GM12865 (cell line): Measurements from ENCODE around the gene TLR8.
"Not testable (repeated sequence)": the region's sequence is repeated elsewhere in the genome, so short reads cannot be mapped to it uniquely, and the experiment has no call there.

ENCODE experiments used
- DNase-seq: peaks from one replicate; pipeline ENCODE4 v3.0.0; 2010; ENCODE audit warnings: low read depth
- H3K4me3 ChIP-seq: 2 replicates; pipeline ENCODE4 v1.5.1; 2011; ENCODE audit warnings: mild to moderate bottlenecking, low read depth, low read length, control low read depth
- CTCF ChIP-seq: IDR thresholded peaks from 2 replicates; pipeline ENCODE4 v1.5.1; 2011; ENCODE audit warnings: low read length, control low read depth, low read depth, inconsistent platforms; ENCODE audit not compliant: insufficient read depth; ENCODE audit errors: missing control alignments

The TLR8 gene

GRCh38 chrX:12922599-12922919, 16.1 kb downstream of the TLR8 start:
- TF ChIP-seq CTCF: no peak
- no peak for DNase-seq
- no peak overlapping the region for H3K4me3 ChIP-seq

DNA sequence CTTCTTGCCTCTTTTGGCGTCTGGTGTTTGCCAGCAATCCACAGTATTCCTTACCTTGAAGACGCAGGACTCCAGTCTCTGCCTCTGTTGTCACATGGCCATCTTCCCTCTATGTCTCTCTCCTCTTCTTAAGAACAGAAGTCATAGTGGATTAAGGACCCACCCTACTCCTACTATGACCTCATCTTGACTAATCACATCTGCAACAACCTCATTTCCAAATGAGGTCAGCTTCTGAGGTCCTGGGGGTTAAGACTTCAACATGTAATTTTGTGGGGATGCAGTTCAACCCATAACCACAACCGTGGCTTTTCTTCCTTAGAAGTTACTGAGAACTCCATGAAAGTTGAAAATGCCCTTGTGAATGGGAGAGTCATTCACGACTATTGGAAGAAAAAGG, 23.3 kb downstream of the TLR8 start:
- no peak for TF ChIP-seq CTCF
- DNase-seq: no peak
- H3K4me3 ChIP-seq: no peak overlapping the region

DNA sequence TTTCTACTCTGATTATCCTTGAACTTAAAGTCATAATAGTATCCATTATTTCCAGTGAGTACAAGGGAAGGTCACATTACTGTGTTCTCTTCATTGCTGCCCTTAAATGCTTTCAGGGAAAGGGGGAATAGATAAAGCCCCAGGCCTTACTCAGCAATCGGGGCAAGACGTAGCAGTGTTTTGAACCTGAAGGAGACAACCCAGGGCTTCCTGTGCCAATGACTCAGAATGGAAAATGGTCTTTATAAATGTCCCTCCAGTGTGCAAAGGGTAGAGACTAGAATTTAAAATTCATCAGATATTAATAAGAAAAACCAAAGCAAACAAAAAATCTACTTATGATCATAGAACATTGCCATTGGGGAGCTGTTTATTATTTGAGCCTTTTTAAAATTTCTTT, 23.7 kb downstream of the TLR8 start:
- no peak for TF ChIP-seq CTCF
- DNase-seq: no peak
- no peak overlapping the region for H3K4me3 ChIP-seq

- no peak for TF ChIP-seq CTCF
- no peak overlapping the region for H3K4me3 ChIP-seq
- no peak for DNase-seq
Observed at GRCh38 chrX:12932244-12932643, 25.8 kb downstream of the TLR8 start.

DNA sequence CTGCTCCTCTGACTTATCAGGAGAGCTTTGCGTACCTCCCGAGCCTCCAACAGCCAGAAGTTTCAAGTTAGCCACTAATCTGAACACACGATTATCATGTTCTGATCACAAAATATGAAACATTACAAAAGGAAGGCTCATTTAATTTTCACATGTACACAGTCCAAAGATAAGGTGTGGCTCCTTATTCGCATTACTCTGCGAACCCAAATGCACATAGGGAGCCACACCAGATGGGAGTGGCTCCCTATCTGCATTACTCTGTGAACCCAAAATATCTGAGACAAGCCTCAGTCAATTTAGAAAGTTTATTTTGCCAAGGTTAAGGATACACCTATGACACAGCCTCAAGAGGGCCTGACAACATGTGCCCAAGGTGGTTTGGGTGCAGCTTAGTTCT, 28.4 kb downstream of the TLR8 start:
- H3K4me3 ChIP-seq: no peak overlapping the region
- no peak for TF ChIP-seq CTCF
- no peak for DNase-seq

GRCh38 chrX:12936947-12937346, 30.5 kb downstream of the TLR8 start:
- no peak for DNase-seq
- no peak overlapping the region for H3K4me3 ChIP-seq
- no peak for TF ChIP-seq CTCF

GRCh38 chrX:12940471-12940870, 34.1 kb downstream of the TLR8 start:
- H3K4me3 ChIP-seq, DNase-seq: not testable (repeated sequence)

DNA sequence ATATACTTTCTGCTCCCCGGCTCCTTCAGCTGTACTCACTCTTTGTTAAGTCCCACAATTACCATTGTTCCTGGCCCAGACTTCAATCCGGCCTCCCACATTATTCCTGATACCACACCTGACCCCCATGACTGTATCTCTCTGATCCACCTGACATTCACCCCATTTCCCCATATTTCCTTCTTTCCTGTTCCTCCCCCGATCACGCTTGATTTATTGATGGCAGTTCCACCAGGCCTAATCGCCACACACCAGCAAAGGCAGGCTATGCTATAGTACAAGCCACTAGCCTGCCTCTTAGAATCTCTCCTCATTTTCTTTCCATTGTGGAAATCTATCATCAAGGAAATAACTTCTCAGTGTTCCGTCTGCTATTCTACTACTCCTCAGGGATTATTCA, 37.2 kb downstream of the TLR8 start:
- H3K4me3 ChIP-seq, DNase-seq: not testable (repeated sequence)

DNA sequence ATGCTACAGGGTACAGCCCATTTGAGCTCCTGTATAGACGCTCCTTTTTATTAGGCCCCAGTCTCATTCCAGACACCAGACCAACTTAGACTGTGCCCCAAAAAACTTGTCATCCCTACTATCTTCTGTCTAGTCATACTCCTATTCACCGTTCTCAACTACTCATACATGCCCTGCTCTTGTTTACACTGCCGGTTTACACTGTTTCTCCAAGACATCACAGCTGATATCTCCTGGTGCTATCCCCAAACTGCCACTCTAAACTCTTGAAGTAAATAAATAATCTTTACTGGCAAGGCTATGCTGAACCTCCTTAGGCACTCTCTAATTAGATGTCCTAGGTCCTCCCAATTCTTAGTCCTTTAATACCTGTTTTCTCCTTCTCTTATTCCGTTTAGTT, 38.0 kb downstream of the TLR8 start:
- not testable (repeated sequence) for H3K4me3 ChIP-seq, DNase-seq
